Measurements from ENCODE around the gene WASF1. TPM values are rescaled to one million over a fixed set of nuclear protein-coding genes. Genes with fewer than 3 reads are reported as not detected.
"Not testable (repeated sequence)": the region's sequence is repeated elsewhere in the genome, so short reads cannot be mapped to it uniquely, and the experiment has no call there.

WASF1 gene
- total RNA-seq, 1 donor from 2014 or later: 0.53 TPM

DNA sequence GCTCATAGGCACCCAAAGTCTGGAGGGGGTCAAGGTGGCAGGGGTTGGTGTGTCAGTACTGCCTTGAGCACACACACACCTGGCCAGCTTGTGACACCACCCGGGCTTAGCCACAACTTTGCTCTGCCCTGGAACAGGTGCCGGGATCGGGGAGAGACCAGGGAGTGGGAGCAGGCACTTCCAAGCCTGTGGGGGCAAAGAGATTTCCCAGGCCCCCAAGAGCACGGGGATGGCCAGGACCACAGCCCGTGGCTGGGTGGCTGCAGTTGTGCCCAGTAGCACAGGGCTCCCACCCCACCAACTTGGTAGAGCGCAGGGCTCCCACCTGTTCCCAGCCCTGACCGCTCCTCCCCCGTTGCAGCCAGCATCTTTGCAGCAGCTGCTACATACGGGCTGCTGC is 40.4 kb downstream of the WASF1 start:
- TF ChIP-seq, protein P1, sequence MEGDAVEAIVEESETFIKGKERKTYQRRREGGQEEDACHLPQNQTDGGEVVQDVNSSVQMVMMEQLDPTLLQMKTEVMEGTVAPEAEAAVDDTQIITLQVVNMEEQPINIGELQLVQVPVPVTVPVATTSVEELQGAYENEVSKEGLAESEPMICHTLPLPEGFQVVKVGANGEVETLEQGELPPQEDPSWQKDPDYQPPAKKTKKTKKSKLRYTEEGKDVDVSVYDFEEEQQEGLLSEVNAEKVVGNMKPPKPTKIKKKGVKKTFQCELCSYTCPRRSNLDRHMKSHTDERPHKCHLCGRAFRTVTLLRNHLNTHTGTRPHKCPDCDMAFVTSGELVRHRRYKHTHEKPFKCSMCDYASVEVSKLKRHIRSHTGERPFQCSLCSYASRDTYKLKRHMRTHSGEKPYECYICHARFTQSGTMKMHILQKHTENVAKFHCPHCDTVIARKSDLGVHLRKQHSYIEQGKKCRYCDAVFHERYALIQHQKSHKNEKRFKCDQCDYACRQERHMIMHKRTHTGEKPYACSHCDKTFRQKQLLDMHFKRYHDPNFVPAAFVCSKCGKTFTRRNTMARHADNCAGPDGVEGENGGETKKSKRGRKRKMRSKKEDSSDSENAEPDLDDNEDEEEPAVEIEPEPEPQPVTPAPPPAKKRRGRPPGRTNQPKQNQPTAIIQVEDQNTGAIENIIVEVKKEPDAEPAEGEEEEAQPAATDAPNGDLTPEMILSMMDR (IDR thresholded peaks at IDR 0.05): no peak
- Histone ChIP-seq H3K9me3 (peaks cover 0 to 10% of the 10 kb centered on the region in 2 donors), H3K27ac (no peak overlapping the region), H3K4me1 (no peaks in the 10 kb centered on the region), H3K36me3 (no peaks in the 10 kb centered on the region), H3K4me3 (no peak overlapping the region), H3K27me3 (no peaks in the 10 kb centered on the region)
- DNase-seq (ENCODE audit: low spot score in 2 of 2): no peak
- intact Hi-C loops (cut with DNase I): no loop called here

DNA sequence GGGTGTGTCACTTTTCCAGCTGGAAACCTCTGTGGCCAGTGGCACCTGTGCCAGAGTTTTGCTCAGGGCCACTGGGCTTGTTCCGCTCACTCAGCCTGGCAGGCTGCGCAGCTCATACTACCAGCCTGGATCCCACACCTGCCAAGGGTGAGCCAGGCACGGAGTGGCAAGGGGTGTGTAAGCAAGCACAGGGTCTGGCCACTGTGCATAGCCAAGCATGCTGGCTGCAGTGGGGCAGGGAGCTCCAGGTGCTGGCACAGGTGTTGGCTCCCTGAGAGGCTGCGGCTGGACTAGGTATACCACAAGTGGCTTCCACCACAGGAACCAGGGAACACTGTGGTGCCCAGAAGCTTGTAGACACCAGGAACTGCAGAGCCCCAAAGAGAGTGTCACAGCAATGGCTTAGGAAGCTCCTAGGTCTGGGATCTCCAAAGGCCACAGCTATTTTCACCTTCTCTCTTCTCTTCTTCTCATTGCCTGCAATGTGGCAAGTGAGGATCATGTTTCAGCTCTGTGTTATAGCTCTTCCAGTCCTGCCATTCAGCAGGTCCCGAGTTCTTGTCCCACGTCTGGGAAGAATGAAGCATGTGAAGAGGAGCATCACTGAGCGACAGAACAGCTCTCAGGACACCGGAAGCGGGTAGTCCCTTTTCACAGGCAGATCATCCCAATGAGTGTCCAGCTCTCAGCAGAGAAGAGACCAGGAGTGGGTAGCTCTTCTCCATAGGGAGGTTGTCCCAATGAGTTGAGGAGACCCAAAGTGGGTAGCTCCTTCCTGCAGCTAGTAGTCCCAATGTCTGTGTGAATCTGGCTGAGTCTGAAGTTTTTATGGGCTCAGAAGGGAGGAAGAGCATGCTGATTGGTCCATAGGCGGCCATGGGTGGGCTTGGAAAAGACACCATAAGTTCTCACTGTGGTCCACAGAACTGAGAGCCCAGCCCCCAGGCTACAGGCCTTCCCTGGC is 41.3 kb downstream of the WASF1 start:
- no peak for DNase-seq (ENCODE audit: low spot score in 2 of 2)
- intact Hi-C loops (cut with DNase I): no loop called here
- no peaks in the 10 kb centered on the region for H3K27me3 ChIP-seq
- peaks cover 0 to 10% of the 10 kb centered on the region in 2 donors for H3K9me3 ChIP-seq
- H3K36me3 ChIP-seq: no peaks in the 10 kb centered on the region
- no peak overlapping the region for H3K27ac ChIP-seq
- H3K4me3 ChIP-seq: no peak overlapping the region
- no peaks in the 10 kb centered on the region for H3K4me1 ChIP-seq
- TF ChIP-seq, protein P1 (IDR thresholded peaks at IDR 0.05): no peak

DNA sequence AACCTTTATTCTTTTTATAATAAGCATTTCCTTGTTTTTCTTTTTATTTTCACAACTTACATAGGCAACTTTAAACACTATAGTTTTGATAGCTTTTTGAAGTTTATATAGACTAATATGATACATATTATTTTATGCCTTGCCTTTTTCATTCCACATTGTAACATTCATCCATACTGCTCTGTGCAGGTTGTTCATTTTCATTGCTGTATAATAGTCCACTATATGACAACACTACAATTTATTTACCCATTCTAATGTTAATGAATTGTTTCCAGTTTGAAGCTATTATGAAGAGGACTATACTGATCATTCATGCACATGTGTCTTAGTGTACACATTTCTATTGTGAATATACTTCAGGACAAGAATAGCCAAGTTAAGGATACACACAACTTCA is 49.1 kb downstream of the WASF1 start:
- no peak for DNase-seq (ENCODE audit: low spot score in 2 of 2)
- TF ChIP-seq, protein P1 (IDR thresholded peaks at IDR 0.05): no peak
- no peaks in the 10 kb centered on the region for H3K36me3 ChIP-seq
- intact Hi-C loops (cut with DNase I): no loop called here
- no peaks in the 10 kb centered on the region for H3K4me1 ChIP-seq
- H3K27ac ChIP-seq: no peak overlapping the region
- H3K9me3 ChIP-seq: no peaks in the 10 kb centered on the region
- H3K4me3 ChIP-seq: no peak overlapping the region
- no peaks in the 10 kb centered on the region for H3K27me3 ChIP-seq

DNA sequence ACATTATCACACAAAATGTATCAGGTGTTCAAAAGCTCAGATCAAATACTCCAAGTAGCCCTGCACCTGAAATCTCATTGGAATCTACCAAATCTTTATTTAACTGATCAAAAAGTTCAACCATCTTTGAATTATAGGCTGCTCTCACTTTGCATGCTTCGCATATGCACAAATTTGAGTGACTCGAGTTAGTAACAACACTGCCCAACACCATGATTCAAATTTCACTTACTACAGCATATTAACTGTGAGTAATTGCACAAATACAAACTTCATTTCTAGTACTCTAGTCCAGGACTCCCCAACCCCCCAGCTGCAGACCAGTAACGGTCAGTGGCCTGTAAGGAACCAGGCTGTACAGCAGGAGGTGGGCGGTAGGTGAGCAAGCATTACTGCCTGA is 51.1 kb downstream of the WASF1 start:
- Histone ChIP-seq H3K36me3 (peaks cover 0 to 4% of the 10 kb centered on the region in 2 donors), H3K27me3 (no peaks in the 10 kb centered on the region), H3K4me3 (no peak overlapping the region), H3K9me3 (no peaks in the 10 kb centered on the region), H3K27ac (no peak overlapping the region), H3K4me1 (no peaks in the 10 kb centered on the region)
- intact Hi-C loops (cut with DNase I): no loop called here
- DNase-seq (ENCODE audit: low spot score in 2 of 2): no peak
- TF ChIP-seq, protein P1 (IDR thresholded peaks at IDR 0.05): no peak

DNA sequence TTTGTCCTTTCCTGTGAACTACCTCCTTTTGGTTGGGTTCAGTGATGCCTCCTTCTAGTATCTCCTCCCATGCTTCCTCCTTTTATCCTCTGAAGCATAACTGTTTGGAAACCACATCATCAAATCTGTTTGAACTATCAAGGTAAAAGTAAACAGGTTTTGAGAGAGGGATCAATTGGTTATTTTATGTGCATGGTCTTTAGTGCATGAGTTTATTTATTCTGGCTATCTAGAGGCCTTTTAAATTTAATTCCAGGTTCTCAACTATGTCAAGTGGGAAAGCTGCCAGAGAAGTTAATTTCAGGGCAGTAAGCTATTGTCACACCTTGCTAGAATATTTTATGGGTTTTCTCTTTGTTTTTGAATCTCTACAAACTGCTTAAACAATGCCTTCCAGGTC is 54.1 kb downstream of the WASF1 start:
- no peaks in the 10 kb centered on the region for H3K27me3 ChIP-seq
- TF ChIP-seq, protein P1 (IDR thresholded peaks at IDR 0.05): no peak
- H3K27ac ChIP-seq: no peak overlapping the region
- no peak overlapping the region for H3K4me3 ChIP-seq
- peaks cover 0 to 4% of the 10 kb centered on the region in 2 donors for H3K36me3 ChIP-seq
- no peak for DNase-seq (ENCODE audit: low spot score in 2 of 2)
- H3K9me3 ChIP-seq: no peaks in the 10 kb centered on the region
- H3K4me1 ChIP-seq: no peaks in the 10 kb centered on the region
- intact Hi-C loops (cut with DNase I): no loop called here

DNA sequence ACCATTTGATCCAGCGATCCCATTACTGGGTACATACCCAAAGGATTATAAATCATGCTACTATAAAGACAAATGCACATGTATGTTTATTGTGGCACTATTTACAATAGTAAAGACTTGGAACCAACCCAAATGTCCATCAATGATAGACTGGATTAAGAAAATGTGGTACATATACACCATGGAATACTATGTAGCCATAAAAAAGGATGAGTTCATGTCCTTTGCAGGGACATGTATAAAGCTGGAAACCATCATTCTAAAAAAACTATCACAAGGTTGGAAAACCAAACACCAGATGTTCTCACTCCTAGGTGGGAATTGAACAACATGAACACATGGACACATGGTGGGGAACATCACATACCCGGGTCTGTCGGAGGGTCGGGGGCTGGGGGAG is 57.8 kb downstream of the WASF1 start:
- DNase-seq (ENCODE audit: low spot score in 2 of 2); H3K27ac ChIP-seq; H3K27me3 ChIP-seq; H3K36me3 ChIP-seq; intact Hi-C loops (cut with DNase I); H3K9me3 ChIP-seq; H3K4me1 ChIP-seq; H3K4me3 ChIP-seq: not testable (repeated sequence)
